Neural cell (in vitro differentiated cells): Measurements from ENCODE around the gene KLC4.

Source experiments
- POLR2AphosphoS5 ChIP-seq: IDR thresholded peaks from 2 replicates; pipeline ENCODE4 v1.6.1; 2012
- REST ChIP-seq: IDR thresholded peaks from 2 replicates; pipeline ENCODE4 v1.6.1; 2012; ENCODE audit warnings: borderline replicate concordance
- SMC3 ChIP-seq: fragments of 450-650 bp; conservative IDR thresholded peaks from 2 replicates; pipeline ENCODE4 v1.6.1; 2014; ENCODE audit warnings: antibody characterized with exemption, mild to moderate bottlenecking, moderate library complexity; ENCODE audit not compliant: poor library complexity
- TF ChIP-seq, protein P1 (sequence below): fragments of 450-650 bp; IDR thresholded peaks from 2 replicates; pipeline ENCODE4 v1.5.1; 2014; ENCODE audit warnings: antibody characterized with exemption, mild to moderate bottlenecking, moderate library complexity; ENCODE audit not compliant: poor library complexity, severe bottlenecking

DNA sequence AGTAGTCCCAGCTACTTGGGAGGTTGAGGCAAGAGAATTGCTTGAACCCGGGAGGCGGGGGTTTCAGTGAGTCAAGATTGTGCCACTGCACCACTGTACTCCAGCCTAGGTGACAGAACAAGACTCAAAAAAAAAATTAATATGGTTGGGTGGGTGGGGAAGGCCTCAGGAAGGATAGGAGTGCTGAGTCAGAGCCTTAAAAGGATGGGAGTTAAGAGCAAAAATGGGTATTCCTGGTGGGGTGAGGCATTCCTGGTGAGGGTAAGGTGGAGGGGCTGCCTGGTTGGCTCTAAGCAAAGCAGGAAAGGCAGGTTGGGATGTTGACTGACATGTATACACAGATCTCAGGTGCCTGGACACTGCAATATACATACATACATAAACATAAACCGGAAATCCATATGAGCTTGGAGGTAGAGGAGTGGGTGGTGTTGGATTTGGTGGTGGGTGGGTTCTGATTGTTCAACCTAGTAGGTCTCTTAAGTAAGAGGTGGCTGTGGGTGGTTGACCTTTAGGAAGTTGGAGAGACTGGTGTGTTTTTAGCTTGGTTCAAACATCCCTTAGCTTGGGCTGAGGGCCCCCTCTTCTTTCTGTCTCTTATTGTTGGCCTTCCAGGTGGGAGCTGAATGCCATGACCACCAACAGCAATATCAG is 39.3 kb upstream of the KLC4 start:
- TF ChIP-seq, protein P1, sequence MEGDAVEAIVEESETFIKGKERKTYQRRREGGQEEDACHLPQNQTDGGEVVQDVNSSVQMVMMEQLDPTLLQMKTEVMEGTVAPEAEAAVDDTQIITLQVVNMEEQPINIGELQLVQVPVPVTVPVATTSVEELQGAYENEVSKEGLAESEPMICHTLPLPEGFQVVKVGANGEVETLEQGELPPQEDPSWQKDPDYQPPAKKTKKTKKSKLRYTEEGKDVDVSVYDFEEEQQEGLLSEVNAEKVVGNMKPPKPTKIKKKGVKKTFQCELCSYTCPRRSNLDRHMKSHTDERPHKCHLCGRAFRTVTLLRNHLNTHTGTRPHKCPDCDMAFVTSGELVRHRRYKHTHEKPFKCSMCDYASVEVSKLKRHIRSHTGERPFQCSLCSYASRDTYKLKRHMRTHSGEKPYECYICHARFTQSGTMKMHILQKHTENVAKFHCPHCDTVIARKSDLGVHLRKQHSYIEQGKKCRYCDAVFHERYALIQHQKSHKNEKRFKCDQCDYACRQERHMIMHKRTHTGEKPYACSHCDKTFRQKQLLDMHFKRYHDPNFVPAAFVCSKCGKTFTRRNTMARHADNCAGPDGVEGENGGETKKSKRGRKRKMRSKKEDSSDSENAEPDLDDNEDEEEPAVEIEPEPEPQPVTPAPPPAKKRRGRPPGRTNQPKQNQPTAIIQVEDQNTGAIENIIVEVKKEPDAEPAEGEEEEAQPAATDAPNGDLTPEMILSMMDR: no peak
- no peak for TF ChIP-seq SMC3
- TF ChIP-seq POLR2AphosphoS5: no peak
- no peak for TF ChIP-seq REST
